Erythroblast (primary cell): ENCODE results near the gene OPCML.

Source experiments
- GATA1 ChIP-seq: IDR thresholded peaks from 2 replicates; pipeline ENCODE4 v1.6.1; 2011; ENCODE audit warnings: low read depth, mild to moderate bottlenecking, control low read depth, low read length, moderate library complexity
- POLR2A ChIP-seq: IDR thresholded peaks from 2 replicates; pipeline ENCODE4 v1.6.1; 2011; ENCODE audit warnings: mild to moderate bottlenecking, low read length

GRCh38 chr11:133531971-133532651 is at the start of gene OPCML:
- TF ChIP-seq POLR2A (no peak), GATA1 (no peak)
